ENCODE results near the gene OR7E24.

OR7E24 gene

GRCh38 chr19:9296336-9296735 is 45.6 kb downstream of the OR7E24 start:
- TF ChIP-seq CTCF (IDR thresholded peaks at IDR 0.05; ENCODE audit: extremely low read depth, insufficient read depth, missing control alignments): no peak
- no peak for DNase-seq (ENCODE audit: low spot score)
- in situ Hi-C loops (cut with MboI; ENCODE audit: low pct_unique_long_range_greater_than_20kb, low sequenced_read_pairs, unreplicated experiment): no loop called here

Measured in GM13977 (cell line).